ENCODE results near the gene GDF10. TPM values are rescaled to one million over a fixed set of nuclear protein-coding genes. Genes with fewer than 3 reads are reported as not detected.

Gene GDF10
- total and polyA plus RNA-seq, 2 experiments from 2014 or later, result 2.5 to 5.7 TPM

GRCh38 chr10:47346581-47347302 is 46.7 kb downstream of the GDF10 start:
- H3K4me1 ChIP-seq (ENCODE audit: insufficient read depth), result peaks cover 7% of the 10 kb centered on the region
- no peaks in the 10 kb centered on the region for H3K36me3 ChIP-seq (replicated peaks; ENCODE audit: insufficient read depth, low read depth)
- H3K79me2 ChIP-seq, result no peaks in the 10 kb centered on the region
- WGBS (ENCODE audit: low lambda C conversion rate, missing lambda C conversion rate), result 75% methylated on average over 13 of the region's 13 CpGs
- H3K27ac ChIP-seq, result peak overlapping the region; percentile 61
- H3K4me3 ChIP-seq, result no peak overlapping the region
- no peak overlapping the region for H2AFZ ChIP-seq
- no peaks in the 10 kb centered on the region for H3K9me3 ChIP-seq (ENCODE audit: low read depth)
- no peaks in the 10 kb centered on the region for H3K27me3 ChIP-seq
- H3K9me2 ChIP-seq (replicated peaks; ENCODE audit: insufficient read depth), result no peaks in the 10 kb centered on the region
- peak; percentile 39 for DNase-seq (ENCODE audit: low spot score)
- H4K20me1 ChIP-seq (ENCODE audit: insufficient read depth, poor library complexity, severe bottlenecking), result no peaks in the 10 kb centered on the region
- H3K4me2 ChIP-seq, result no peak overlapping the region
- no peak for TF ChIP-seq EZH2phosphoT487 (IDR thresholded peaks at IDR 0.05; ENCODE audit: low read depth, severe bottlenecking, unreplicated experiment)
- no peak for TF ChIP-seq CTCF (IDR thresholded peaks at IDR 0.05; ENCODE audit: poor library complexity)
- no peak for TF ChIP-seq EZH2 (IDR thresholded peaks at IDR 0.05; ENCODE audit: borderline replicate concordance)

- H2AFZ ChIP-seq, result no peak overlapping the region
- no peaks in the 10 kb centered on the region for H3K27me3 ChIP-seq
- no peak overlapping the region for H3K4me2 ChIP-seq
- no peaks in the 10 kb centered on the region for H3K79me2 ChIP-seq
- WGBS (ENCODE audit: low lambda C conversion rate, missing lambda C conversion rate), result 87% methylated on average over 4 of the region's 4 CpGs
- no peaks in the 10 kb centered on the region for H3K9me3 ChIP-seq (ENCODE audit: low read depth)
- peaks cover 7% of the 10 kb centered on the region for H3K4me1 ChIP-seq (ENCODE audit: insufficient read depth)
- peak overlapping the region; percentile 17 for H3K27ac ChIP-seq
- H3K4me3 ChIP-seq, result no peak overlapping the region
- no peaks in the 10 kb centered on the region for H3K36me3 ChIP-seq (replicated peaks; ENCODE audit: insufficient read depth, low read depth)
- no peaks in the 10 kb centered on the region for H3K9me2 ChIP-seq (replicated peaks; ENCODE audit: insufficient read depth)
- DNase-seq (ENCODE audit: low spot score), result no peak
- no peaks in the 10 kb centered on the region for H4K20me1 ChIP-seq (ENCODE audit: insufficient read depth, poor library complexity, severe bottlenecking)
- TF ChIP-seq EZH2phosphoT487 (IDR thresholded peaks at IDR 0.05; ENCODE audit: low read depth, severe bottlenecking, unreplicated experiment), result no peak
- TF ChIP-seq CTCF (IDR thresholded peaks at IDR 0.05; ENCODE audit: poor library complexity), result no peak
- no peak for TF ChIP-seq EZH2 (IDR thresholded peaks at IDR 0.05; ENCODE audit: borderline replicate concordance)
Observed at GRCh38 chr10:47347303-47347675, 47.3 kb downstream of the GDF10 start.

- no peaks in the 10 kb centered on the region for H3K9me3 ChIP-seq (ENCODE audit: low read depth)
- peak within 1 kb of the TSS; percentile 17 for H3K27ac ChIP-seq
- no peak within 1 kb of the TSS for H3K4me3 ChIP-seq
- H3K9me2 ChIP-seq (replicated peaks; ENCODE audit: insufficient read depth), result no peaks in the 10 kb centered on the region
- no peak for DNase-seq (ENCODE audit: low spot score)
- H3K4me2 ChIP-seq, result no peak within 1 kb of the TSS
- peaks cover 7% of the 10 kb centered on the region for H3K4me1 ChIP-seq (ENCODE audit: insufficient read depth)
- H3K27me3 ChIP-seq, result no peaks in the 10 kb centered on the region
- no peaks in the 10 kb centered on the region for H4K20me1 ChIP-seq (ENCODE audit: insufficient read depth, poor library complexity, severe bottlenecking)
- TF ChIP-seq CTCF (IDR thresholded peaks at IDR 0.05; ENCODE audit: poor library complexity), result no peak
- no peak for TF ChIP-seq EZH2phosphoT487 (IDR thresholded peaks at IDR 0.05; ENCODE audit: low read depth, severe bottlenecking, unreplicated experiment)
- no peak for TF ChIP-seq EZH2 (IDR thresholded peaks at IDR 0.05; ENCODE audit: borderline replicate concordance)
- H3K36me3 ChIP-seq (replicated peaks; ENCODE audit: insufficient read depth, low read depth), result no peaks in the 10 kb centered on the region
- no peaks in the 10 kb centered on the region for H3K79me2 ChIP-seq
- 78% methylated on average over 5 of the region's 5 CpGs for WGBS (ENCODE audit: low lambda C conversion rate, missing lambda C conversion rate)
- no peak within 1 kb of the TSS for H2AFZ ChIP-seq
Observed at GRCh38 chr10:47348138-47348651, 48.2 kb downstream of the GDF10 start, which contains the start of gene RBP3. Gene RBP3, plus strand, starts transcription at chr10:47348363. Its CDS starts 122 bp downstream, at chr10:47348485.
